Neural cell (in vitro differentiated cells): ENCODE data around the gene ANKRD60.

ENCODE experiments used
- EP300 ChIP-seq: fragments of 450-650 bp; conservative IDR thresholded peaks from 2 replicates; pipeline ENCODE4 v1.6.1; 2014; ENCODE audit warnings: antibody characterized with exemption, mild to moderate bottlenecking, moderate library complexity; ENCODE audit not compliant: poor library complexity, severe bottlenecking
- EZH2 ChIP-seq: fragments of 200-600, 300-800 bp; shearing (Covaris generic), sonication (generic); IDR thresholded peaks from 2 replicates; pipeline ENCODE4 v1.6.1; 2014; ENCODE audit warnings: antibody characterized with exemption, low read length, borderline replicate concordance, mild to moderate bottlenecking; ENCODE audit not compliant: insufficient read depth, poor library complexity, severe bottlenecking
- MXI1 ChIP-seq: fragments of 450-650 bp; conservative IDR thresholded peaks from 2 replicates; pipeline ENCODE4 v1.6.1; 2014; ENCODE audit warnings: antibody characterized with exemption, mild to moderate bottlenecking; ENCODE audit not compliant: poor library complexity, severe bottlenecking
- POLR2AphosphoS5 ChIP-seq: IDR thresholded peaks from 2 replicates; pipeline ENCODE4 v1.6.1; 2012
- RAD21 ChIP-seq: fragments of 450-650 bp; conservative IDR thresholded peaks from 2 replicates; pipeline ENCODE4 v1.6.1; 2014; ENCODE audit warnings: antibody characterized with exemption, mild to moderate bottlenecking, moderate library complexity
- TAF1 ChIP-seq: IDR thresholded peaks from 2 replicates; pipeline ENCODE4 v1.6.1; 2012; ENCODE audit warnings: low read depth
- TF ChIP-seq, protein P1 (sequence below): fragments of 450-650 bp; IDR thresholded peaks from 2 replicates; pipeline ENCODE4 v1.5.1; 2014; ENCODE audit warnings: antibody characterized with exemption, mild to moderate bottlenecking, moderate library complexity; ENCODE audit not compliant: poor library complexity, severe bottlenecking
- TF ChIP-seq, protein P2 (sequence below): IDR thresholded peaks from 2 replicates; pipeline ENCODE4 v1.6.1; 2012; ENCODE audit warnings: borderline replicate concordance

DNA sequence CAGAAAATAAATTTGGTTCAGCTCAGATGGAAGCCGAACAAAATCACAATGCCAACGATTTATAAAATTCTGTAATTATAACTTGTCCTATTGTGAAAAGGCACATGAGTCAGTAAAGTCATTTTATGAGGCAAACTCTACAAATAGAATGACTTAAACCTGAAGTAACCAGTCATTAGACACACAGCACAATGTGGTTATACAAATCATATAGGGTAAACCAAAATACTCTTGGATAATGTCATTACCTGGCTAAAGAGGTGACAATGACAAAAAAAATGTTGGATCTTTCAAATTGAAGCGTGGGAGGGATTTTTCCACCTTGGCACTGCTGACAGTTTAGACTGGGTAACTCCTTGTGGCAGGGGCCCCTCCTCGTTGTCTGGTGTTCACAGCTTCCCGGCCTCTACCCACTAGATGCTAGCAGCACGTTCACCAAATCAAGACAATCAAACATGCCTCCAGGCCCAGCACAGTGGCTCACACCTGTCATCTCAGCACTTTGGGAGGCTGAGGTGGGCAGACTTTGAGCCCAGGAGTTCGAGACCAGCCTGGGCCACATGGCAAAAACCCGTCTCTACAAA lies 5.0 kb downstream of the ANKRD60 start:
- TF ChIP-seq, protein P1, sequence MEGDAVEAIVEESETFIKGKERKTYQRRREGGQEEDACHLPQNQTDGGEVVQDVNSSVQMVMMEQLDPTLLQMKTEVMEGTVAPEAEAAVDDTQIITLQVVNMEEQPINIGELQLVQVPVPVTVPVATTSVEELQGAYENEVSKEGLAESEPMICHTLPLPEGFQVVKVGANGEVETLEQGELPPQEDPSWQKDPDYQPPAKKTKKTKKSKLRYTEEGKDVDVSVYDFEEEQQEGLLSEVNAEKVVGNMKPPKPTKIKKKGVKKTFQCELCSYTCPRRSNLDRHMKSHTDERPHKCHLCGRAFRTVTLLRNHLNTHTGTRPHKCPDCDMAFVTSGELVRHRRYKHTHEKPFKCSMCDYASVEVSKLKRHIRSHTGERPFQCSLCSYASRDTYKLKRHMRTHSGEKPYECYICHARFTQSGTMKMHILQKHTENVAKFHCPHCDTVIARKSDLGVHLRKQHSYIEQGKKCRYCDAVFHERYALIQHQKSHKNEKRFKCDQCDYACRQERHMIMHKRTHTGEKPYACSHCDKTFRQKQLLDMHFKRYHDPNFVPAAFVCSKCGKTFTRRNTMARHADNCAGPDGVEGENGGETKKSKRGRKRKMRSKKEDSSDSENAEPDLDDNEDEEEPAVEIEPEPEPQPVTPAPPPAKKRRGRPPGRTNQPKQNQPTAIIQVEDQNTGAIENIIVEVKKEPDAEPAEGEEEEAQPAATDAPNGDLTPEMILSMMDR: no peak
- TF ChIP-seq EP300 (no peak), EZH2 (no peak), TAF1 (no peak), POLR2AphosphoS5 (no peak), RAD21 (no peak), MXI1 (no peak)
- TF ChIP-seq, protein P2, sequence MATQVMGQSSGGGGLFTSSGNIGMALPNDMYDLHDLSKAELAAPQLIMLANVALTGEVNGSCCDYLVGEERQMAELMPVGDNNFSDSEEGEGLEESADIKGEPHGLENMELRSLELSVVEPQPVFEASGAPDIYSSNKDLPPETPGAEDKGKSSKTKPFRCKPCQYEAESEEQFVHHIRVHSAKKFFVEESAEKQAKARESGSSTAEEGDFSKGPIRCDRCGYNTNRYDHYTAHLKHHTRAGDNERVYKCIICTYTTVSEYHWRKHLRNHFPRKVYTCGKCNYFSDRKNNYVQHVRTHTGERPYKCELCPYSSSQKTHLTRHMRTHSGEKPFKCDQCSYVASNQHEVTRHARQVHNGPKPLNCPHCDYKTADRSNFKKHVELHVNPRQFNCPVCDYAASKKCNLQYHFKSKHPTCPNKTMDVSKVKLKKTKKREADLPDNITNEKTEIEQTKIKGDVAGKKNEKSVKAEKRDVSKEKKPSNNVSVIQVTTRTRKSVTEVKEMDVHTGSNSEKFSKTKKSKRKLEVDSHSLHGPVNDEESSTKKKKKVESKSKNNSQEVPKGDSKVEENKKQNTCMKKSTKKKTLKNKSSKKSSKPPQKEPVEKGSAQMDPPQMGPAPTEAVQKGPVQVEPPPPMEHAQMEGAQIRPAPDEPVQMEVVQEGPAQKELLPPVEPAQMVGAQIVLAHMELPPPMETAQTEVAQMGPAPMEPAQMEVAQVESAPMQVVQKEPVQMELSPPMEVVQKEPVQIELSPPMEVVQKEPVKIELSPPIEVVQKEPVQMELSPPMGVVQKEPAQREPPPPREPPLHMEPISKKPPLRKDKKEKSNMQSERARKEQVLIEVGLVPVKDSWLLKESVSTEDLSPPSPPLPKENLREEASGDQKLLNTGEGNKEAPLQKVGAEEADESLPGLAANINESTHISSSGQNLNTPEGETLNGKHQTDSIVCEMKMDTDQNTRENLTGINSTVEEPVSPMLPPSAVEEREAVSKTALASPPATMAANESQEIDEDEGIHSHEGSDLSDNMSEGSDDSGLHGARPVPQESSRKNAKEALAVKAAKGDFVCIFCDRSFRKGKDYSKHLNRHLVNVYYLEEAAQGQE: no peak
